GM21526 (cell line): ENCODE measurements around the gene KRT31.
"Not testable (repeated sequence)": the region's sequence is repeated elsewhere in the genome, so short reads cannot be mapped to it uniquely, and the experiment has no call there.

ENCODE experiments used
- ATAC-seq: cut with Tn5 transposase; IDR thresholded peaks from one replicate; pipeline ENCODE4 v1.9.1; 2021; ENCODE audit warnings: moderate library complexity; ENCODE audit not compliant: unreplicated experiment, low FRiP score

Gene KRT31

DNA sequence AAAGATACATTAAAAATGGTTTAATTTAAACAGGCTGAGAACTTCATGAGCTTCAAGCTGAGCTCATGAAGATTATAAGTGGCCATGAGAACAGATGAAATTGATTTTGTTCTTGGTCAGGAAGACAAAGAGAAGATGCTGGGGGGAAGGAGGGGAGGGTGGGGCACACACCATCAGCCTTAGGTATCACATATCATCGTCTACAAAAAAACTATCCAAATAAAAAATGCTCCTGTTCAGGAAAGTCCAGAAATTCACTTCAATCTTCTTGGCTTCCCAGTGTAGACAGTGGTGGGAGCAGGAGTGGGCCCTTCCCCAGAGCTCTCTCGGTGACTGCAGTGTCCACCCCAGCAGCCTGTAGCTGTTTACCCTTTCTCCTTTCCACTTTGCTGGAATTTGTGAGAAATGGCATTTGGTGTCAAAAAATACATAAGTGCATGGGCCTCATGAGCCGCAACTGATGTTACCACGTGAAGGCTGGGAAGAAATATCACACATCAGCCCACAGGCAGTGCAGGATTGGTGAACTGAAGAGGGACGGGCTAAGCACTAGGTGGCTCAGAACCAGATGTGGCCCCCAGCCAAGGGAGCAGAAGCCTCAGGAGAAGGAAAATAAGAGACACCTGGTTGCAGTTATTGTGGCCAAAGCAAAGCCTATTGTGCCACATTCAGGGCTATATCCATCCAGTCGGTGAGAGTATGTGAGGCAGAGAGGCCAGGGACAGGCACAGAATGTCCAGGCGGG is 20.9 kb upstream of the KRT31 start:
- no peak for ATAC-seq

GRCh38 chr17:41417576-41418015 is 20.2 kb upstream of the KRT31 start:
- no peak for ATAC-seq

DNA sequence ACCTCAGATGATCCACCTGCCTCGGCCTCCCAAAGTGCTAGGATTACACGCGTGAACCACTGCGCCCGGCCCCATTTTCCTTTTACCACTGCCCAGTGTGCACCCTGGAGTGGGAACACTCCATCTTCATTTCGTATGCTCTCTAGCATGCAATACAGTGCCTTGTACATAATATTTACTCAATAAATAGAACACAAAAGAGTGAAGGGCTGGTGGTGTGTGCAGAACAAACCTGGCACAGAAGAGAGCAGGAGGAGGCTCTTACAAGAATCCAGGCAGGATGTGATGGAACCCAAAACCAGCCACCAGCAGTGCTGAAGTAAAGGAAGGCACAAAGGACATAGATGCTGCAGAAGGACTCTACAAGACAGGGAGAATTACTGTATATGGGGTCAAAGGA is 19.7 kb upstream of the KRT31 start:
- ATAC-seq: no peak

- ATAC-seq: no peak
Observed at GRCh38 chr17:41416479-41416878, 19.1 kb upstream of the KRT31 start.

- ATAC-seq: no peak
Observed at GRCh38 chr17:41415833-41416335, 18.5 kb upstream of the KRT31 start.

- no peak for ATAC-seq
Observed at GRCh38 chr17:41415411-41415810, 18.0 kb upstream of the KRT31 start.

- no peak for ATAC-seq
Observed at GRCh38 chr17:41413982-41414381, 16.6 kb upstream of the KRT31 start.

- ATAC-seq: no peak
Observed at GRCh38 chr17:41413353-41413957, 16.0 kb upstream of the KRT31 start.

GRCh38 chr17:41411072-41411840 is 13.8 kb upstream of the KRT31 start:
- no peak for ATAC-seq

- ATAC-seq: no peak
Observed at GRCh38 chr17:41407226-41407625, 9.8 kb upstream of the KRT31 start.

DNA sequence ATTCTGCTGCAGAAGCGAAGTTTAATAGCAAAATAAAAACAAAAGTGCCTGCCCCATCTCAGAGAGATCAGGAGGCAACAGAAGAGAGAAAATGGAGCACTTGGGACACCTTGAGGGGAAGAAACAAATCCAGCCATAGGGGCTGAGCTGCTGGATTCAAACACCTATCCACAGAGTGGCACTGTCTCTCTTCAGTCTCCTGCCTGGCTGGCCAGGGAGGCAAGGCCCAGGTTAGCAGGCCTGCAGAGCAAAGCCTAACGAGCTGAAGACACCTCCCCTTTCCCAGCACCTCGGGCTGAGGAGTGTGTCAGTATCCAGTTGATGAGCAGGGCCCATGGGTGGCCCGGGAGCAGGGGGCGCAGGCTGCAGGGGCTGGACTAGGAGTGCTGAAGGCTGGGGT is 8.8 kb upstream of the KRT31 start:
- no peak for ATAC-seq

DNA sequence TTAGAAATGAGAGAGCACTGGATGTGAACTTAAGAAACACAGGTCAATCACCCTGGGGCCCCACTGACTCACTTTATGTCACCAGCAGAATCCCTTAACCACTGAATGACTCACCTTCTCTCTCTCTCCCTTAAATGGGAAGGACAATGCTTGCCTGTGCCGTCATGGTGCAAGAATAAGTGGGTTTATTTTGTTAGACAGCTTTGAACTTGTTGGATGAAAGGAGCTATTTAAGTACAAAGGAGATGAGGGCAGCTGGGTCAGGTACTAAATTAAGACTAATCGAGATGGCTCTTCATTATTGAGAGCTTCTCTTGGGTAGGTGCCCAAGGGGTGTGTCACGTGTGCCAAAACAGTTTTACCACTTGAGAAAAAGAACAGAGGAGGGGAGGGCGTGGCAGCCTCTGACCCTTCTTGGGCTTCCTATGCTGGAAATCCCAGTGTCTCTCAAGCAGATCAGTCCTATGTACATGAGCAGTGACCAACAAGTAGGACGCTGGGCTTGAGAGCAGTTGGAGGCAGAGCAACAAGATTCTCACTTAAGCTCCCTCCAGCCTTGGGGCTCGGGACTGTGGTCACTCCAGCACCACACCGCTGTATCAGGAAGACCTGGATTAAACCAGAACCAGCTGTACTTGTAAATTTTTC is 6.7 kb upstream of the KRT31 start:
- no peak for ATAC-seq

GRCh38 chr17:41403404-41404023 is 6.1 kb upstream of the KRT31 start:
- no peak for ATAC-seq

DNA sequence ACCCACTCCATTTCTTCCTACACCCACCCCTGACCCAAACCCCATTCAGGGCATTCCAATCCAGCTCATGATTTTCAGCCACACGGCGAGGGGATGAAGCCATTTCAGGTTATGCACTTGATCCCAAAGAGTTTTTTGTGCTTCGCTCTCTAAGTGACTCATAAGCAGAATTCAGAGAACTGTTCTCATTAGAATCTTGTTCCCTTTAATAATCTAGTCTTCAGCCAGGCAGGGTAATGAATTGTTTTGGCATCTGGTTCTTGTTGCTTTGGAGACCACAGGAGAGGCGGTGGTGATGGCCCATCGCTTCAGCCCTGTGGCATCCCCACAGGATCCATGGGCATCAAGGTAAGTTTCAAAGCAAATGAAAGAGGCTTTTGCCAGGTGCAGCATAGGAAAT is 4.8 kb upstream of the KRT31 start:
- no peak for ATAC-seq

- no peak for ATAC-seq
Observed at GRCh38 chr17:41396340-41396739, 1.1 kb downstream of the KRT31 start.

GRCh38 chr17:41395611-41396010 is 1.8 kb downstream of the KRT31 start:
- no peak for ATAC-seq

DNA sequence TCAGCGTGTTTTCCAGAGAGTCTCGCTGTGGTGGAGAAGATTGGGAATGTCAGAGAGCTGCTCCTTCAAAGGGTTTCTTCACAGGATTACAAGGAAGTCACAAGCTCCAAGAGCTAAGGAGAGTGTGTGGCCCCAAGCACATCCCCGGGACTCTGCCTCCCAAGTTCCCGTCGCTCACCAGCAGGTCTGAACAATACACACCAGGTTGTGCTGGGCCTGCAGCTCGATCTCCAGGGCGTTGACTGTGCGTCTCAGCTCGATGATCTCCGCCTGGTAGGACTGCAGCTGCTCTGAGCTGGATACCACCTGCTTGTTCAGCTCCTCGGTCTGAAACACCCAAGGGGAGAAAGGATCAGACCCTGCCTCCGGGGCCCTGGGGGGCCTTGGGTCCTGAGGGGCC is 2.4 kb downstream of the KRT31 start:
- not testable (repeated sequence) for ATAC-seq

GRCh38 chr17:41394254-41394996 is 3.0 kb downstream of the KRT31 start:
- no peak for ATAC-seq

DNA sequence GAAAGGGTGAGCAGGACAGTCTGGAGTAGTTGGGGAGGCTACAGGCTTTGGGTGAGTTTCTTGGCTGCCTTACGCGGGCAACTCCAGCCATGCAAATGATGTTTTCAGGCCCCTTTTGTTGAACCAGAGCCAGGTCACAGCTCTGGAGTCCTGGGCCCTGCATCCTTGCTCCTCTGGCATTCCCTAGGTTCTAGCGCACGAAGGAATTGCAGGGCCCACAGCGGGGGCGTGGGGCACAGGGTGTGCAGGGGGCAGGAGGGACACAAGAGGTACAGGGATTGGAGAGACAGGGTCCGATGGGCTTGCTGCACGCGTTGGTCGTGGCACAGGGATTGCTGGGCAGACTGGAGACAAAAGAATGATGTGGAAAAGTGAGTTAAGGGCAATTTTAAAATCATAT is 3.6 kb downstream of the KRT31 start:
- no peak for ATAC-seq

GRCh38 chr17:41393294-41393693 is 4.1 kb downstream of the KRT31 start:
- ATAC-seq: no peak
